Testis (tissue), 3 donors: ENCODE measurements around the gene HSD17B2. TPM values are rescaled to one million over a fixed set of nuclear protein-coding genes. Genes with fewer than 3 reads are reported as not detected.

Experiments used
- DNase-seq: peaks from one replicate; pipeline ENCODE4 v3.0.0-alpha.2; 2019
- H3K27ac ChIP-seq, 2 donors: fragments of 200-600 bp; sonication (generic); one replicate each; pipeline ENCODE4 v1.5.1; 2019
- H3K27me3 ChIP-seq: fragments of 200-600 bp; sonication (generic); one replicate; pipeline ENCODE4 v1.5.1; 2019
- H3K36me3 ChIP-seq: fragments of 200-600 bp; sonication (generic); one replicate; pipeline ENCODE4 v1.5.1; 2017; ENCODE audit warnings: low read depth; ENCODE audit errors: missing control alignments
- H3K4me1 ChIP-seq: fragments of 200-600 bp; sonication (generic); one replicate; pipeline ENCODE4 v1.5.1; 2019
- H3K4me3 ChIP-seq, 2 donors: fragments of 200-600 bp; sonication (generic); one replicate each; pipeline ENCODE4 v1.5.1; 2017 to 2019
- H3K9me3 ChIP-seq: fragments of 200-600 bp; sonication (generic); one replicate; pipeline ENCODE4 v1.5.1; 2017
- POLR2A ChIP-seq: fragments of 450-650 bp; IDR thresholded peaks from one replicate; pipeline ENCODE4 v1.6.1; 2017; ENCODE audit warnings: antibody characterized with exemption, mild to moderate bottlenecking, moderate library complexity
- WGBS, 2 donors: methylation state at CpG; one replicate each; pipeline ENCODE4 v1.1.5; 2018; 5-methylcytosine and 5-hydroxymethylcytosine counted together
- intact Hi-C: fragments of 100-400 bp; cut with DNase I; formaldehyde crosslinking; loops from one replicate; pipeline ENCODE4 v1.15.1; 2023; ENCODE audit warnings: low total_unique reads
- polyA plus RNA-seq: library from polyadenylated mRNA; stranded (reverse); fragments of 350-450 nt; fragmentation: Illumina TruSeq; extraction: RNeasy Lipid Tissue Mini Kit (QIAGEN cat#74804); gene quantifications from one replicate; pipeline ENCODE4 v1.2.3, GENCODE V29; 2014; ENCODE audit warnings: low read depth, low replicate concordance; ENCODE audit not compliant: insufficient read depth
- total RNA-seq, 2 donors: library from RNA; depleted of rRNA; stranded (reverse); fragments of >200 nt; gene quantifications; one replicate each; pipeline ENCODE4 v1.2.3, GENCODE V29; 2016
- TF ChIP-seq, protein P1 (sequence below), 3 experiments: fragments of 450-650 bp in 2 of 3; fragments of 200-600 bp in 1 of 3; sonication (generic) in 1 of 3; IDR thresholded peaks; one replicate each; pipeline ENCODE4 v1.5.1; 2016 to 2019; ENCODE audit warnings: antibody characterized with exemption in 3 of 3, mild to moderate bottlenecking in 2 of 3, moderate library complexity in 1 of 3

Gene HSD17B2
- total and polyA plus RNA-seq, 3 donors from 2014 or later: 0.71 TPM; not detected in 2

DNA sequence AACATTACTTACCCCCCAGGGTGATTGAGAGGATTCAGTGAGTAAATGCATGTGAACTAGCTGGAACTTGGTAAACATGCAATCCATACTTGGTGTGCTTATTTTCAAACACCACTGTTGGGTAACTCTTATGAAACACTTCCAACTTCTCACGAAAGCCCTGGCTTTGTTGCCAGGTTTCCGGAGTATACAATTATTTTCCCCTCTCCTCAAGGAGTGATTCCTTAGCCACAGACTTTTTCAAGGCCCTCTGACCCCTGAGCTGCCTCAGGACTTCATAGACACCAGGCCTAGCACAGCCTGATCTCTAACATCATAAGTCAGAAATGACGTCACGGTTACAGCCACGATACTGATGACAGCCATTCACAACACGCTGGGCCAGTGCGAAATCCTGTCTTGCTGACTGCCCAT, 27.6 kb downstream of the HSD17B2 start:
- no peak overlapping the region for H3K4me3 ChIP-seq
- H3K27ac ChIP-seq: no peak overlapping the region
- H3K4me1 ChIP-seq: no peaks in the 10 kb centered on the region
- H3K9me3 ChIP-seq: no peaks in the 10 kb centered on the region
- TF ChIP-seq POLR2A: no peak
- TF ChIP-seq, protein P1, sequence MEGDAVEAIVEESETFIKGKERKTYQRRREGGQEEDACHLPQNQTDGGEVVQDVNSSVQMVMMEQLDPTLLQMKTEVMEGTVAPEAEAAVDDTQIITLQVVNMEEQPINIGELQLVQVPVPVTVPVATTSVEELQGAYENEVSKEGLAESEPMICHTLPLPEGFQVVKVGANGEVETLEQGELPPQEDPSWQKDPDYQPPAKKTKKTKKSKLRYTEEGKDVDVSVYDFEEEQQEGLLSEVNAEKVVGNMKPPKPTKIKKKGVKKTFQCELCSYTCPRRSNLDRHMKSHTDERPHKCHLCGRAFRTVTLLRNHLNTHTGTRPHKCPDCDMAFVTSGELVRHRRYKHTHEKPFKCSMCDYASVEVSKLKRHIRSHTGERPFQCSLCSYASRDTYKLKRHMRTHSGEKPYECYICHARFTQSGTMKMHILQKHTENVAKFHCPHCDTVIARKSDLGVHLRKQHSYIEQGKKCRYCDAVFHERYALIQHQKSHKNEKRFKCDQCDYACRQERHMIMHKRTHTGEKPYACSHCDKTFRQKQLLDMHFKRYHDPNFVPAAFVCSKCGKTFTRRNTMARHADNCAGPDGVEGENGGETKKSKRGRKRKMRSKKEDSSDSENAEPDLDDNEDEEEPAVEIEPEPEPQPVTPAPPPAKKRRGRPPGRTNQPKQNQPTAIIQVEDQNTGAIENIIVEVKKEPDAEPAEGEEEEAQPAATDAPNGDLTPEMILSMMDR (IDR thresholded peaks at IDR 0.05): no peak
- intact Hi-C loops: no loop called here
- H3K27me3 ChIP-seq: no peaks in the 10 kb centered on the region
- WGBS, 2 donors: 89 to 90% methylated on average over 7 of the region's 7 CpGs
- DNase-seq: no peak
- no peaks in the 10 kb centered on the region for H3K36me3 ChIP-seq

DNA sequence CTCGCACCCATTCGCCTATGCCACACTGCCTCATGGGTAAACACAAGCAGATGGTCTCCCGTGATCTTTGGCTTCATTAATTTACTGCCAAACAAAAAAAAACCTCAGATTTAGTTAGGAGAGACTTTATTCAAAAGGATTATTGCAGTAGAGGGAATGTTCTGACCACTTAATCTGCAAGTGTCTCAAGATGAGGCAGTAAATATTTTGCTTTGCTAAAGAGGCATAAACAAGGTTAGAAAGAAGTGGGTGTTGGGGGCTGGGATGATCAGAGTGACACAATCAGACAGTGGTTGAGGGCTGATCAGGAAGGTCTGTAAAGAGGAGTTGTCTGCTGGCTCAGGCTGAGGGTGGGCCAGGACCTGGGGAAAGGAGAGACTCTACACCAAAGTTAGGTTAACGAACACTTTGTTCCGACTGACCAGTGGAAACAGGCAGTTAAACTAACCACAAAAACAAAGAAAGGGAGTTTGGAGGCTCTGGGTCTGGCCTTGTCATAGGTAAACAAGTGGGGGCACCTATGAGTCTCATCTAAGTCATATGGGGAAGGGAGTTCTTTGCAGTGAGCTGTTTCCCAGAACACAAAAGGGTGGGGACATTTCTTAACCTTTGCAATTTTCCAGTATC, 28.5 kb downstream of the HSD17B2 start:
- H3K27ac ChIP-seq: no peak overlapping the region
- 60 to 62% methylated on average over 5 of the region's 5 CpGs for WGBS, 2 donors
- no peak for DNase-seq
- H3K27me3 ChIP-seq: no peaks in the 10 kb centered on the region
- H3K9me3 ChIP-seq: no peaks in the 10 kb centered on the region
- intact Hi-C loops: loop anchor here (2.0 kb wide), 1 partner anchor 29 kb away; the partner anchor contains the start of gene HSD17B2
- TF ChIP-seq, protein P1 (IDR thresholded peaks at IDR 0.05): no peak
- TF ChIP-seq POLR2A: no peak
- no peaks in the 10 kb centered on the region for H3K36me3 ChIP-seq
- no peaks in the 10 kb centered on the region for H3K4me1 ChIP-seq
- no peak overlapping the region for H3K4me3 ChIP-seq

DNA sequence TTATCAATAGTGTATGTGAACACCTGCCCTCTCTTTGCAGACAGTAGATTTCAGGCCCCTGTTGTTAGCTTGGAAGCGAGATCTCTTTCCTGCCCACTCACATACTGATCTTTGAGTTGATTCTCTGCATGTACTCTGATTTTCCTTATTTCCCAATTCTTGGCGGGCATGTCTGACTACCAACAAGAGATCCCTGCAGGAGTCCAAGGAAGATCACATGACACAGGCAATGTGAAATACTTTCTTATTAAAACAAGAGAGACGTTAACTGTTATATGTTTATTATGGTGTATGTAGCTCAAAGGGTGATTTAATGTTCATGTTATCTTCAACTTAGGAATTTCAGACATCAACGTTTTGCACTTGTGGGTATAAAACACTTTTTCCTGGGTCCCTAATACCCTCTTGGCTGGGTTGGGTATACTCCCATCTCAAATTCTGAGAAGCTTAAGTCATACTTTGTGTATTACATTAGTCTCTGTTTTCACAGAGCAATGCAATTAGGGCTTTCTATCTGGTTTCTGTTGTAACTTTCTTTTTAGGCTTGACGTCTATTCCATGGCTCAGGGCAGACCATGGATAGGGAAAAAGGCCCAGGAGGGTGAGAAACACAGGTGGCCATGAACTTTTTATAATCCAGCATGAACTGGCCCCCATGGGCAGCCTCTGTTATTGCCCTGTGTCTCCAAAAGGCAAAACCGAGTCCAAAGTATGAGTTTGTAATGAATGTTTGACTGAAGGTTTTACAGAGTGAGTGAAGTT, 32.2 kb downstream of the HSD17B2 start:
- no peaks in the 10 kb centered on the region for H3K36me3 ChIP-seq
- no peak for DNase-seq
- intact Hi-C loops: no loop called here
- no peaks in the 10 kb centered on the region for H3K9me3 ChIP-seq
- no peak for TF ChIP-seq POLR2A
- TF ChIP-seq, protein P1 (IDR thresholded peaks at IDR 0.05): no peak
- H3K4me3 ChIP-seq: no peak overlapping the region
- no peaks in the 10 kb centered on the region for H3K4me1 ChIP-seq
- H3K27me3 ChIP-seq: no peaks in the 10 kb centered on the region
- WGBS, 2 donors: 55 to 59% methylated on average over 6 of the region's 6 CpGs
- H3K27ac ChIP-seq: no peak overlapping the region

DNA sequence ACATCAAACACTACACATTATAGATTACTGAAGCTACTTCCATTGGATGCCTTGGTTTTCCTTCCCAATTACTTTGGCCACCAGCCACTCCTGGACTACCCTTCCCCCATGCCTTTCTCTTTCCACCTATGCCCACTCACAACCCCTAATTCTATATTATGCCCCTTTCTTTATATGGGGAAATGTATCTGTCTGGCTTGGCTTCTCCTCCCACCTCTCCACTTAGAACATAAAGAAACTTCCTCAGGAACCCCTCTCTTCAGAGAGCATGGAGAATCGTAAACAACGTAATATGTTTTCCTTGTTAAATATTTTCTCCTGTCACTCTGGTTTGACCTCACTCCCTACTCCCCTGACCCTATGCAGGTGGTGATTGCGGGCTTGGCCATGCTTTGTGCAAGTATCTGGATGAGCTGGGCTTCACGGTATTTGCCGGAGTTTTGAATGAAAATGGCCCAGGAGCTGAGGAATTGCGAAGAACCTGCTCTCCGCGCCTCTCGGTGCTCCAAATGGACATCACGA, 32.8 kb downstream of the HSD17B2 start:
- Histone ChIP-seq H3K36me3 (no peaks in the 10 kb centered on the region), H3K4me1 (no peaks in the 10 kb centered on the region), H3K4me3 (no peak overlapping the region), H3K9me3 (no peaks in the 10 kb centered on the region), H3K27ac (no peak overlapping the region), H3K27me3 (no peaks in the 10 kb centered on the region)
- 72 to 76% methylated on average over 10 of the region's 10 CpGs for WGBS, 2 donors
- TF ChIP-seq, protein P1 (IDR thresholded peaks at IDR 0.05): no peak
- no peak for TF ChIP-seq POLR2A
- no peak for DNase-seq
- intact Hi-C loops: no loop called here
